Adrenal gland (tissue), 5 donors: ENCODE data around the gene MAGOH.

ENCODE experiments used
- CTCF ChIP-seq, 6 experiments: fragments of 450-650 bp in 4 of 6; fragments of 200-600 bp in 2 of 6; sonication (generic) in 1 of 6; IDR thresholded peaks; 1 replicate in 5 of 6; 2 replicates in 1 of 6; pipeline versions ENCODE4 v1.5.1 to v1.8.0; 2016 to 2021; ENCODE audit warnings: antibody characterized with exemption in 6 of 6, mild to moderate bottlenecking in 2 of 6, moderate library complexity in 1 of 6
- POLR2A ChIP-seq, 2 donors: fragments of 450-650 bp; IDR thresholded peaks; one replicate each; pipeline ENCODE4 v1.6.1; 2017; ENCODE audit warnings: antibody characterized with exemption in 2 of 2, mild to moderate bottlenecking in 2 of 2, moderate library complexity in 1 of 2
- donor health status: DM: no; HTN: no; CAD: no.

GRCh38 chr1:53281133-53281532, 42.8 kb upstream of the MAGOH start:
- TF ChIP-seq CTCF (IDR thresholded peaks at IDR 0.05) (no peak), POLR2A (IDR thresholded peaks at IDR 0.05) (no peak)
